Measurements from ENCODE around the gene ARHGEF4.

ARHGEF4 gene

GRCh38 chr2:131037398-131038257 lies 200.9 kb downstream of the ARHGEF4 start:
- DNase-seq (ENCODE audit: low read depth, low spot score) = no peak

GRCh38 chr2:131038258-131039100 lies 201.8 kb downstream of the ARHGEF4 start:
- no peak for DNase-seq (ENCODE audit: low read depth, low spot score)

- no peak for DNase-seq (ENCODE audit: low read depth, low spot score)
Measured at GRCh38 chr2:131039101-131039440, 202.4 kb downstream of the ARHGEF4 start.

GRCh38 chr2:131039535-131039907 lies 202.8 kb downstream of the ARHGEF4 start:
- no peak for DNase-seq (ENCODE audit: low read depth, low spot score)

- DNase-seq (ENCODE audit: low read depth, low spot score) = no peak
Measured at GRCh38 chr2:131039908-131040660, 203.4 kb downstream of the ARHGEF4 start.

- DNase-seq (ENCODE audit: low read depth, low spot score) = no peak
Measured at GRCh38 chr2:131040661-131041401, 204.1 kb downstream of the ARHGEF4 start.

- no peak for DNase-seq (ENCODE audit: low read depth, low spot score)
Measured at GRCh38 chr2:131041402-131042147, 204.9 kb downstream of the ARHGEF4 start.

GRCh38 chr2:131042148-131042775 lies 205.5 kb downstream of the ARHGEF4 start:
- no peak for DNase-seq (ENCODE audit: low read depth, low spot score)

- no peak for DNase-seq (ENCODE audit: low read depth, low spot score)
Measured at GRCh38 chr2:131043199-131044074, 206.7 kb downstream of the ARHGEF4 start.

GRCh38 chr2:131044075-131044756 lies 207.5 kb downstream of the ARHGEF4 start:
- DNase-seq (ENCODE audit: low read depth, low spot score) = no peak

GRCh38 chr2:131044757-131045150 lies 208.0 kb downstream of the ARHGEF4 start:
- DNase-seq (ENCODE audit: low read depth, low spot score) = no peak

GRCh38 chr2:131045286-131046027 lies 208.7 kb downstream of the ARHGEF4 start:
- no peak for DNase-seq (ENCODE audit: low read depth, low spot score)

GRCh38 chr2:131046028-131046917 lies 209.6 kb downstream of the ARHGEF4 start:
- DNase-seq (ENCODE audit: low read depth, low spot score) = no peak

GRCh38 chr2:131046918-131047652 lies 210.4 kb downstream of the ARHGEF4 start:
- no peak for DNase-seq (ENCODE audit: low read depth, low spot score)

GRCh38 chr2:131047920-131048560 lies 211.3 kb downstream of the ARHGEF4 start:
- DNase-seq (ENCODE audit: low read depth, low spot score) = no peak

GRCh38 chr2:131048641-131049040 lies 211.9 kb downstream of the ARHGEF4 start:
- DNase-seq (ENCODE audit: low read depth, low spot score) = no peak
